Right atrium auricular region (tissue), 2 donors: ENCODE data around the gene CENPC. TPM values are rescaled to one million over a fixed set of nuclear protein-coding genes. Genes with fewer than 3 reads are reported as not detected.
"Not testable (repeated sequence)": the region's sequence is repeated elsewhere in the genome, so short reads cannot be mapped to it uniquely, and the experiment has no call there.

Experiments
- DNase-seq: peaks from one replicate; pipeline ENCODE4 v3.0.0-alpha.2; 2019; ENCODE audit warnings: low spot score
- H3K27ac ChIP-seq, 2 donors: fragments of 200-600 bp; sonication (generic); 1 replicate in 1 of 2; 2 replicates in 1 of 2; pipeline ENCODE4 v1.5.1; 2016 to 2019
- H3K27me3 ChIP-seq, 2 donors: fragments of 200-600 bp; sonication (generic); one replicate each; pipeline versions ENCODE4 v1.5.1 to v1.6.0; 2017 to 2019
- H3K36me3 ChIP-seq: fragments of 200-600 bp; sonication (generic); one replicate; pipeline ENCODE4 v1.5.1; 2016
- H3K4me1 ChIP-seq, 2 donors: fragments of 200-600 bp; sonication (generic); one replicate each; pipeline versions ENCODE4 v1.5.1 to v1.6.0; 2017 to 2019
- H3K4me3 ChIP-seq, 2 donors: fragments of 200-600 bp; sonication (generic); 1 replicate in 1 of 2; 2 replicates in 1 of 2; pipeline ENCODE4 v1.5.1; 2017 to 2019; ENCODE audit warnings: mild to moderate bottlenecking in 1 of 2, moderate library complexity in 1 of 2
- H3K9me3 ChIP-seq, 2 donors: fragments of 200-600 bp; sonication (generic); one replicate each; pipeline ENCODE4 v1.5.1; 2019
- total RNA-seq, 2 donors: library from RNA; depleted of rRNA; stranded (reverse); fragments of >200 nt; gene quantifications; one replicate each; pipeline ENCODE4 v1.1.0, GENCODE V29; 2016
- TF ChIP-seq, protein P1 (sequence below), 2 donors: fragments of 200-600 bp; sonication (generic); IDR thresholded peaks; one replicate each; pipeline ENCODE4 v1.5.1; 2019; ENCODE audit warnings: antibody characterized with exemption in 2 of 2

Gene CENPC
- total RNA-seq, 2 donors from 2014 or later, result 6.6 to 7.9 TPM

DNA sequence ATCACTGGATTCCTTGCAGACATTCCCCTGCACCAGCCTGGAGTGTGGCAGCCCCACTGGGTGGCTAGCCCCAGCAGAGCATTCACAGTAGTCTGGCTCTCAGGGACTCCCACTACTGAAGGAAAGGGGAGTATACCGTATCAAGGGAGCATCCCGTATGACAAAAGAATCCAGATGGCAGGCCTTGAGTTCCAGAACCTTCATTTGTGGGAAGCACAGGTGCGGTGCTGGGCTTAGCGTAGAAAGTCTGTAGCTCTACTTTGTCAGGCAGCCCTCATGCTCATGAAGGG lies 79.6 kb downstream of the CENPC start:
- no peaks in the 10 kb centered on the region for H3K27me3 ChIP-seq
- no peak overlapping the region for H3K4me3 ChIP-seq
- no peaks in the 10 kb centered on the region for H3K36me3 ChIP-seq
- DNase-seq, result no peak
- TF ChIP-seq, protein P1, sequence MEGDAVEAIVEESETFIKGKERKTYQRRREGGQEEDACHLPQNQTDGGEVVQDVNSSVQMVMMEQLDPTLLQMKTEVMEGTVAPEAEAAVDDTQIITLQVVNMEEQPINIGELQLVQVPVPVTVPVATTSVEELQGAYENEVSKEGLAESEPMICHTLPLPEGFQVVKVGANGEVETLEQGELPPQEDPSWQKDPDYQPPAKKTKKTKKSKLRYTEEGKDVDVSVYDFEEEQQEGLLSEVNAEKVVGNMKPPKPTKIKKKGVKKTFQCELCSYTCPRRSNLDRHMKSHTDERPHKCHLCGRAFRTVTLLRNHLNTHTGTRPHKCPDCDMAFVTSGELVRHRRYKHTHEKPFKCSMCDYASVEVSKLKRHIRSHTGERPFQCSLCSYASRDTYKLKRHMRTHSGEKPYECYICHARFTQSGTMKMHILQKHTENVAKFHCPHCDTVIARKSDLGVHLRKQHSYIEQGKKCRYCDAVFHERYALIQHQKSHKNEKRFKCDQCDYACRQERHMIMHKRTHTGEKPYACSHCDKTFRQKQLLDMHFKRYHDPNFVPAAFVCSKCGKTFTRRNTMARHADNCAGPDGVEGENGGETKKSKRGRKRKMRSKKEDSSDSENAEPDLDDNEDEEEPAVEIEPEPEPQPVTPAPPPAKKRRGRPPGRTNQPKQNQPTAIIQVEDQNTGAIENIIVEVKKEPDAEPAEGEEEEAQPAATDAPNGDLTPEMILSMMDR (IDR thresholded peaks at IDR 0.05), result no peak
- H3K27ac ChIP-seq, result no peak overlapping the region
- peaks cover 0 to 6% of the 10 kb centered on the region in 2 donors for H3K4me1 ChIP-seq
- no peaks in the 10 kb centered on the region for H3K9me3 ChIP-seq

DNA sequence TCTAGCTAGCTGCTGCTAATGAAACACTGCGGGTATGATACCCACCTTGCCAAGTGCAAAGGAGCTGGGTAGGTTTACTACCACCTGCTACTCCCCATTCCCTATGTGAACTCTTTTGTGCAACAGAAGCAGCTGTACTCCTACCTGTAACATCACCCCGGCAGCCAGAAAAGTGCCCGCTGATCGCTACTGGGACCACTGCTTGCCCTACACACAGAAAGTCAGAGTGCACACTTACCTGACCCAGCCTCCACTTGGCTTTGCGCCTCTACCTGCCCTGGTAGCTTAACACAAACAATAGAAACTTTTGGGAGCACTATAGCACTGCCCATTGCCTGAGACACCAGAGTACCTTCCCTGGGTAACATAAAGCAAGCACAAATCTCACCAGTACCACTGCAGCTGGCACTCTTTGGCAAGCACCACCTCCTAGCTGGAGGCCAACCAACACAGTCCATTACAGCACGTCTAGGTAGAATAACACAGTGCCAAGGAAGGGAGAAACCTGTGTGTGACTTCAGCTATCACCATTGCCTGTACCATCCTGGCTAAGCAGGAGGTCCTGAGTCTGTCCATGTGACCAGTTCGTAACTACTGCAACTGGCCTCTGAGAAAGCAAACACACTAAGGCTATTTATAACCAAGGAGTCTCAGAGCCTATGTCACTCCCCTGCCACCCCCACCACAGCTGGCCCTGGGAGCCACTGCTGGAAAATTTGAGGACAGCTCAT lies 80.1 kb downstream of the CENPC start:
- Histone ChIP-seq H3K9me3 (no peaks in the 10 kb centered on the region), H3K27me3 (no peaks in the 10 kb centered on the region), H3K27ac (no peak overlapping the region), H3K36me3 (no peaks in the 10 kb centered on the region), H3K4me3 (no peak overlapping the region), H3K4me1 (peaks cover 0 to 6% of the 10 kb centered on the region in 2 donors)
- no peak for DNase-seq
- TF ChIP-seq, protein P1 (IDR thresholded peaks at IDR 0.05), result no peak

DNA sequence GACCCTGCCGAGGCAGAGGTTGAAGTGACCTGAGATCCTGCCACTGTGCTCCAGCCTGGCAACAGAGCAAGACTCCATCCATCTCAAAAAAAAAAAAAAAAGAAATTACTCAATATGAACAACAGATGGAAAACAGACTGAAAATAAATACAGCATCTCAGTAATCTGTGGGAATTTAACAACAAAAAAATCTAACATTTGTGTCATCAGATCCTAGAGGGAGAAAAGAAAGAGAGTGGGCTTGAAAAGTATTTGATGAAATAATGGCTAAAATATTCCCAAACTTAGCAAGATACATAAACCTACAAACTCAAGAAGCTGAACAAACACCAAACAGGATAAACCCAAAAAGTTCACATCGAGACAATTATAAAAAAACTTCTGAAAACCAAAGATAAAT lies 84.7 kb downstream of the CENPC start:
- Histone ChIP-seq H3K4me3 (no peak overlapping the region), H3K9me3 (peaks cover 0 to 8% of the 10 kb centered on the region in 2 donors), H3K4me1 (peaks cover 0 to 5% of the 10 kb centered on the region in 2 donors), H3K27ac (no peak overlapping the region), H3K36me3 (no peaks in the 10 kb centered on the region), H3K27me3 (no peaks in the 10 kb centered on the region)
- TF ChIP-seq, protein P1 (IDR thresholded peaks at IDR 0.05), result no peak
- no peak for DNase-seq

DNA sequence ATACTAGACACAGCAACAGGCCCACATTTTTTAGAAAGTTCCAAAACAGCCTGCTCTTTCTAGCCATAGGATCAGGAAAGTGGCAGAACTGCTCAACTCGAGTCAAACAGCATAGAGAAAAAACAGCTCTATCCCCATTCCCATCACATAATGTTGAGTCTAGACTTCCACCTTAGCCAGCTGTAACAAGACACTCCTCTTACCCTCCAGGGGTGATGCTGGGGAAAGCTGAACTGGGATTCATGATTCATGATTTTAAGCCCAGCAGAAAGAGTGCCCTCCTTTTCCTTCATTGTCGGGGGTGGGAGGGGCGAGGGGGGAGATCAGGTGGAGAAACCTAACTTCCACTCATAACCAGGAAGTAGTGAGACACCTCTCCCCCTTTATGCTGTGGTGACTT lies 86.1 kb downstream of the CENPC start:
- Histone ChIP-seq H3K4me3 (no peak overlapping the region), H3K27me3 (no peaks in the 10 kb centered on the region), H3K27ac (no peak overlapping the region), H3K4me1 (no peaks in the 10 kb centered on the region), H3K9me3 (peaks cover 0 to 8% of the 10 kb centered on the region in 2 donors), H3K36me3 (no peaks in the 10 kb centered on the region)
- TF ChIP-seq, protein P1 (IDR thresholded peaks at IDR 0.05), result no peak
- no peak for DNase-seq

DNA sequence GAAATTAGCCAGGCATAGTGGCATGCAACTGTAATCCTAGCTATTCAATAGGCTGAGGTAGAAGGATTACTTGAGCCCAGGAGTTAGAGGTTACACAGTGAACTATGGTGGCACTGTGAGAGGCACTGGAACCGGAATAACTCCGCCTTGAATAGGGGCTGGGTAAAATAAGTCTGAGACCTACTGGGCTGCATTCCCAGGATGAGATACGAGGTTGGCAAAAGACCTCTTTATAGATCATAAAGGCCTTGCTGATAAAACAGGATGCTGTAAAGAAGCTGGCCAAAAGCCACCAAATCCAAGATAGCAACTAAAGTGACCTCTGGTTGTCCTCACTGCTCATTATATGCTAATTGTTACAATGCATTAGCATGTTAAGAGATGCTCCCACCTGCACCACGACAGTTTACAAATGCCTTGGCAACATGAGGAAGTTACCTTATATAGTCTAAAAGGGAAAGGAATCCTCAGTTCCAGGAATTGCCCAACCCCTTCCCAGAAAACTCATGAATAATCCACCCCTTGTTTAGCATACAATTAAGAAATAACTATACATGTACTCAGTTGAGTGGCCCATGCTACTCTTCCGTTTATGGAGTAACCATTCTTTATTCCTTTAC lies 88.6 kb downstream of the CENPC start:
- Histone ChIP-seq H3K27ac (no peak overlapping the region), H3K27me3 (no peaks in the 10 kb centered on the region), H3K4me3 (no peak overlapping the region), H3K9me3 (peaks cover 0 to 8% of the 10 kb centered on the region in 2 donors), H3K36me3 (no peaks in the 10 kb centered on the region), H3K4me1 (no peaks in the 10 kb centered on the region)
- TF ChIP-seq, protein P1 (IDR thresholded peaks at IDR 0.05), result no peak
- no peak for DNase-seq

DNA sequence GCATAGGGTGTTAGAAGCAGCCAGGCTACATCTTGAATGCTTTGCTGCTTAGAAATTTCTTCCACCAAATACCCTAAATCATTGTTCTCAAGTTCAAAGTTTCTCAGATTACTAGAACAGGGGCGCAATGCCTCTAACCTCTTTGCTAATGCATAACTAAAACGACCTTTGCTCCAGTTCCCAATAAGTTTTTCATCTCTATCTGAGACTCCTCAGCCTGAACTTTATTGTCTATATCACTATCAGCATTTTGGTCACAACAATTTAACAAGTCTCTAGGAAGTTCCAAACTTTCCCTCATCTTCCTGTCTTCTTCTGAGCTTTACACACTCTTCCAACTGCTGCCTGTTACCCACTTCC lies 92.5 kb downstream of the CENPC start:
- peaks cover 0 to 11% of the 10 kb centered on the region in 2 donors for H3K9me3 ChIP-seq
- H3K36me3 ChIP-seq, H3K4me1 ChIP-seq, H3K4me3 ChIP-seq, H3K27ac ChIP-seq, H3K27me3 ChIP-seq, DNase-seq: not testable (repeated sequence)
